Amygdala (tissue), 56 donors: ENCODE data around the gene TECR.
"Not testable (repeated sequence)": the region's sequence is repeated elsewhere in the genome, so short reads cannot be mapped to it uniquely, and the experiment has no call there.

ENCODE experiments used
- DNase-seq, 56 donors: peaks; one replicate each; lab custom pipeline; 2025; lab: John Stamatoyannopoulos, UW

The TECR gene

DNA sequence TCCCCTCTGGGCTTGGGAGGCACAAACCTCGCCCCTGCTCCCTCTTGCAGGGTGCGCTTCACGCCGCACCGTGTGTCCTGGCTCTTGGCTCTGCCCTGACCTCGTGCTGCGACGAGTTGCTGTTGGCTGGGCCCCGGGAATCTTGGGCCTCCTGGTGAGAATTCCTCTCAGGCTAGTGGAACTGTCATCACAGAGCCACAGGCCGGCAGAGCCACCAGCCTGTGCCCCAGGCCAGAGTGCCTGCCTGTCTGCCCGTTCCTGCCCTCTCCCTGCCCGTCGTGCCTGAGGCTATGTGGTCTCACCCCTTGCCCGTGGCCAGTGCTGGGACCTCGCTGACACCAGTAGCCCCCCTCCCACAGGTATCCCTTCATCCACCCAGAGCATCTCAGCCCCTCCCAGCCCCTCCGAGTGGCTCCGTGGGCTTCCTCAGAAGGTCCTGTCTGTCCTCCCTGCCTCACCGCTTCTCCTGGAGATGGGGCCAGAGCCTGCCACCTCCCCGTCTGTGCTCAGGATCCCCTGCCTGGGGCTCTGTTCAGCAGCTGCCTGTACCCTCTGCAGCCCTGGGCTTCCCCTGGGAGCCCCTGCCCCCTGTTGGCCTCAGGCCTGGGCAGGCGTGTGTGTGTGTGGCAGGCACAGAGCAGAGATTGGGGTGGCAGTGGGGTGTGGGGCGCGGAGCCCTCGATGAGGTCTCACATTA, 29.1 kb downstream of the TECR start:
- DNase-seq, result no peak

DNA sequence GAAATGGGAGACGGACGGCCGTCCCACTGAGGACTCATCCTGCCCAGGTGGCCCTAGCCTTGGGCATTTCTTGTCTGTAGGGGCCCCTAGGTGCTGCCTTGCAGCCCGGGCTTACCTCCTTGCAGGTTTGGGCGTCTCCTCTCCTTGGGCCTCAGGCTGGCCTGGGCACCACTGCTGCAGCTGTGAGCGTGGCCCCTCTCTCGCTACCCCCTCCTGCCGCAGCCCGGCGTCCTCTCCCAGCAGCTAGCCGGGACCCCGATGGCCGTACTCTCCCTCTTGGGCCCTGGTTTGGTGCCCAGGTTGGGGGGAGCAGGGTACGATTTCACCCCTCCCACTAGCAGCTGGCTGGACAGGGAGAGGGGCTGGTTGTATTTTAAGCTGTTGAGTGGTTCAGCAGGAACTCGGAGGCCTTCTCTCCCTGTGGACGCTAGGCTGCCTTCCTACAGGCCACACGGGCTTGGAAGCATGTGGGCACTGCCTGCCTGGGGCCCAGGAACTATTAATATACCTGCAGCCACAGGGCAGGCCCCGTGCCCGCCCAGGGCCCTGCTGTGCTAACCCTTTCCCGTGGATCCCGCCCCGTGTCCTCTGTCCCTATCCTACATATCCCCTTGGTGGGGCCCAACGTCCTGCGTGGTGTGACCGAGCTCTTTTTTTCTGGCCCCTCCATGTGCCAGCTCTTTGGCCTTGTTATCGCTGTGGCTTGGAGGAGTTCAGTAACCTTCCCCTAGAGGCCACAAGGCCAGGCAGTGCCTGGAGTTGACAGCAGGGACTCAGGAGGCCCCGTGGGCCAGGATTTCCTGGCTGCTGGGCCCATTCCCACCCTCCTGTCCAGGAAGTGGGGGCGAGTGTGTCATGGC, 30.8 kb downstream of the TECR start:
- no peak for DNase-seq

DNA sequence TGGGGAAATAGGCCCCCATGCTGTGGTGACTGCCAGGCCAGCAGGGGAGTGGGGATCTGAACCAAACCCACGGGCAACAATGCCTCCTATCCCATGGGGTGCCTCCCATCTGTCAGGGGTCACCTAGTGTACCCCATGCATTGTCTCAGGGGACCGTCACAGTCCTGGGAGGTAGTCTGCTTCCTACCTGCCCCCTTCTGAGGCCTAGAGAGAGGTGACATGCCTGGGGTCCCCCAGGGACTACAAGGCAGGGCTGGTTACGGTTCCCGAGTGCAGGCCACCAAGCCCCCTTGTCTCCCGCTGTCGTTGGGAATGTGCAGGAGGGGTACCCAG, 31.3 kb downstream of the TECR start:
- DNase-seq, result no peak

DNA sequence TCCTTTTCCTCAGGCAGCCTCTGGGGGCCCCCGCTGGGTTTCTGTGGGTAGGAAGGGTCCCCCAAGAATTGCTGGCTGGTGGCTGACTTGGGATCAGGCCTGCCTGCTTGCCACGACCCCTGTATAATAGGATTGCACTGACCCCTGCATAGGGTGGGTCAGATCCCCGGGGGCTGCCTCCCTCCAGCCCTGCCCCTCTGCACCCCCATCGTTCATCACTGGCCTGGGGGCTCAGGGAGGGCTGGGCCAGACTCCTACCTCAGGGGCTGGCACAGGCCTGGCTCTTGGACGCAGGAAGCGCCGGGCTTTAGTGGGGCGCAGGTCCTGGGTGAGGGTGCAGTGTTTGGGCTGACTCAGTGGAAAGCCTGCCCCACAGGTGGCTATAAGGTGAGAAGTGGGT, 31.9 kb downstream of the TECR start:
- peak in 1 of 56 donors; percentile 43 for DNase-seq

DNA sequence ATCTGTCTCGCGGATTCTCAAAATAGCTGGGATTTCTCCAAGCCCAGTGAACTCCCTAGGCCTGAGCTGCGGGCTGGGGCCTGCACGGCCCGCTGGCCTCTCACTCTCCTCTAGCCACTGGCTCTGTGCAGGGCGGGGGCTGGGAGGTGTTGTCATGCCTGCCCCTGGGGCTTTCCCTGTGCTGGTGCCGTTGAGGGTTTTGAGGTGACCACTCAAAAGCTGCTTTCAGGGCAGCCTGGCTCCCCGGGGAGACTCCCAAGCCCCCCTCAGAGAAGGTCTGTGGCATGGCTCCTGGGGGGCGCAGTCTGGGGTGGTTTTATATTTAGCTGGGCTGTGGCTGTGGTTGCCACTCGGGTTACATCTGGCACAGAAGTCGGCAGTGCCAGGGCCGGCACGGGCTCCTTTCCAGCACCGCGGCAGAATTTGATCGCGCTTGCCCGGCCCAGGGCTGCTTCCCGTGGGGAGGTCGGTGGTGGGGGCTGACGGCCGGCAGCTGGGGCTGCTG, 32.5 kb downstream of the TECR start:
- DNase-seq, result peak in 41 of 56 donors; percentile 20 to 85 (median 63)

DNA sequence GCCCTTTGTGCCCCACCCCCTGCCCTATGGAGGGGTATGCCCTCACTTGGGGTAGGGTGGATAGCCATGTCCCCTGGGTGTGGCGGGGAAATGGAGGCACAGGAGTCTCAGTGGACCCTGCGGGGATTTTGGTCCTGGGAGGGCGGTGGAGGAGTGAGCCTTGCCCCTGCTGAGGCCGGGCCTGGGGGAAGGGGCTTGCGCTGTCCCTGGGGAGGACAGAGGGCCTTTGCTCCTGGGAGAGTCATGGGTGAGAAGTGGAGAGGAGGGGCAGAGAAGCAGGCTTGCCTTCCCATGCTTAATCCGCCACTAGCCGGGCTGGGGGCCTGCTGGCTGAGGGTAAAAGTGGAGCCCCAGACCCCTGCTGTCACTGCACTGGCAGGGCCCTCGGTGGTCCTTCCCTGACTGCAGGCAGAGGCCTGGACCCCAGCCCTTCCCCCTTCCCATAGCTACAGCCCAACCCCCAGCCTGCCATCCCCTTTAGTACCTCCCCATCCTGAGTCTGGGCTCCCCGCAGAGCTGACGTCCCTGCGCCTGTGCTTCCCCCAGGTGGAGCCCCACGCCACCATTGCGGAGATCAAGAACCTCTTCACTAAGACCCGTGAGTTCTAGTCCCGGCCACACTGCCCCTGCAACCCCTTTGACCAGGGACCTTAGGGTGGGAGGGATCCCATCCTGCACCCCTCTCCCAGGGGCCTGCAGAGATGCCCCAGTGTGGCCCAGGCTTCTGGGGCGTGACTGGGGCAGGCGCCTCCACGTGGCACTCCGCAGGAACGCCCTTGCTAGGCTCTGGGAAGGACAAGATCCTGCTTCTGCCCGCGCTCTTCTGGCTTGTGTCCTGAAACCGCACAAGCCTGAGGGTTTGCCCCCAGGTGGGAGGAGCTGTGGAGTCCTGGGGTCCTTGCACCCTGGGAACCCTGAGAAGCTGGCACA, 33.5 kb downstream of the TECR start:
- DNase-seq, result no peak

DNA sequence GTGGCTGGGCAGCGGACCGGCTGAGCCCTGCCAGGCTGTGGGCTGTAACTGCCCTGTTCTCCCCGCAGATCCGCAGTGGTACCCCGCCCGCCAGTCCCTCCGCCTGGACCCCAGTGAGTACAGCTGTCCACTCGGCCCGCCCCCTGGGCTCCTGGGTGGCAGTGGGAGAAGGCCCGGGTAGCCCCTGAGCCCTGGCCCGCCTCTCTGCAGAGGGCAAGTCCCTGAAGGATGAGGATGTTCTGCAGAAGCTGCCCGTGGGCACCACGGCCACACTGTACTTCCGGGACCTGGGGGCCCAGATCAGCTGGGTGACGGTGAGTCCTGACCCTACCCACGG, 34.2 kb downstream of the TECR start:
- no peak for DNase-seq

DNA sequence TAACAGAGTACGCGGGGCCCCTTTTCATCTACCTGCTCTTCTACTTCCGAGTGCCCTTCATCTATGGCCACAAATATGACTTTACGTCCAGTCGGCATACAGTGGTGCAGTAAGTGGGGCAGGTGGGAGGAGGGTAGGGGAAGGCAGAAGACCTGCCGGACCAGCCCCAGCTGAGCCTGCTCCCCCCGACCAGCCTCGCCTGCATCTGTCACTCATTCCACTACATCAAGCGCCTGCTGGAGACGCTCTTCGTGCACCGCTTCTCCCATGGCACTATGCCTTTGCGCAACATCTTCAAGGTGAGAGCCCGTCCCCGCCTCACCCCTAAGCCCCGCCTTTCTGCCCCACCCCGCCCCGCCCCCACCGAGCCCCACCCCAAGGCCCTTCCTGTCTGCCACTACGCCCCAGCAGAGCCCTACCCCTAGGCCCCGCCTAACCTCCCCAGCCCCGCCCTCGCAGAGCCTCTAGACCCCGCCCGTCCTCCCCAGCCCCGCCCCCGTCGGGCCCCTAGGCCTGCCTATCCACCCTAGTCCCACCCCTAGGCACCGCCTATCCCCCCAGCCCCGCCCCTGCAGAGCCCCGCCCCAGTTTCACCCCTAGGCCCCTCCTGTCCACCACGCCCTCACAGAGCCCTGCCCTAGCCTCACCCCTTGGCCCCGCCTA, 34.7 kb downstream of the TECR start:
- DNase-seq, result peak in 3 of 56 donors; percentile 13 to 56 (median 34)

DNA sequence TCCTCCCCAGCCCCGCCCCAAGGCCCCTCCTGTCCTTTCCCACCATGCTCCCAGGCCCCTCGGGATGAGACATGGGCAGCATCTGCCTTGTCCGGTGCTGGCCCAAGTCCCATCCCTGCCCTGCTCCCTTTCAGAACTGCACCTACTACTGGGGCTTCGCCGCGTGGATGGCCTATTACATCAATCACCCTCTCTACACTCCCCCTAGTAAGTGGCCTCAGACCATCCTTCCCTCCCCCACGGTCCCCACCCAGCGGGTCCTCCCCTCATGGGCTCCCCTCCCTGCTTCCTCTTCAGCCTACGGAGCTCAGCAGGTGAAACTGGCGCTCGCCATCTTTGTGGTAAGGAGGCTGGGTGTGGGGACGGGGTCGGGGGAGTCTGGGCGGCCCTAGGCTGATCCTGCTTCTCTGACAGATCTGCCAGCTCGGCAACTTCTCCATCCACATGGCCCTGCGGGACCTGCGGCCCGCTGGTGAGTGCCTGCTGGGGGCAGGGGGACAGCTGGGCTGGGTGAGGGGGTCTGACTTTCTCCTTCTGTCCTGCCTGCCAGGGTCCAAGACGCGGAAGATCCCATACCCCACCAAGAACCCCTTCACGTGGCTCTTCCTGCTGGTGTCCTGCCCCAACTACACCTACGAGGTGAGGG, 35.4 kb downstream of the TECR start:
- DNase-seq, result not testable (repeated sequence)

DNA sequence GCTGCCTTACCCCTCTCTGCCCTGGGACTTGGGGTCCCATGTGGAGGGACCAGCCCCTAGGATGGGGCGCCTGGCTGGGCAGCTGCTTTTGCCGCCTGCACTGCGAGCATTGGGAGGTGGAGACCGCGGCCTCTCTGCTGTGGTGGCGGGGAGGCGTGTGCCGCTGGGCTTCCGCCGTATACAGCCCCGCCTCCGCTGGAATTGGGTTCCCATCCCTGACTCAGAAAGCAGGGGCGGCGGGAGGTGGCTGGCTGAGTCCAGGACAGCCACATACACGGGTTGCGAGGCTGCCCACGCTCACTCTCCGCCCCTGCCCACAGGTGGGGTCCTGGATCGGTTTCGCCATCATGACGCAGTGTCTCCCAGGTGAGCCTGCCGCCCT, 35.9 kb downstream of the TECR start:
- DNase-seq, result peak in 8 of 56 donors; percentile 19 to 36 (median 26)

DNA sequence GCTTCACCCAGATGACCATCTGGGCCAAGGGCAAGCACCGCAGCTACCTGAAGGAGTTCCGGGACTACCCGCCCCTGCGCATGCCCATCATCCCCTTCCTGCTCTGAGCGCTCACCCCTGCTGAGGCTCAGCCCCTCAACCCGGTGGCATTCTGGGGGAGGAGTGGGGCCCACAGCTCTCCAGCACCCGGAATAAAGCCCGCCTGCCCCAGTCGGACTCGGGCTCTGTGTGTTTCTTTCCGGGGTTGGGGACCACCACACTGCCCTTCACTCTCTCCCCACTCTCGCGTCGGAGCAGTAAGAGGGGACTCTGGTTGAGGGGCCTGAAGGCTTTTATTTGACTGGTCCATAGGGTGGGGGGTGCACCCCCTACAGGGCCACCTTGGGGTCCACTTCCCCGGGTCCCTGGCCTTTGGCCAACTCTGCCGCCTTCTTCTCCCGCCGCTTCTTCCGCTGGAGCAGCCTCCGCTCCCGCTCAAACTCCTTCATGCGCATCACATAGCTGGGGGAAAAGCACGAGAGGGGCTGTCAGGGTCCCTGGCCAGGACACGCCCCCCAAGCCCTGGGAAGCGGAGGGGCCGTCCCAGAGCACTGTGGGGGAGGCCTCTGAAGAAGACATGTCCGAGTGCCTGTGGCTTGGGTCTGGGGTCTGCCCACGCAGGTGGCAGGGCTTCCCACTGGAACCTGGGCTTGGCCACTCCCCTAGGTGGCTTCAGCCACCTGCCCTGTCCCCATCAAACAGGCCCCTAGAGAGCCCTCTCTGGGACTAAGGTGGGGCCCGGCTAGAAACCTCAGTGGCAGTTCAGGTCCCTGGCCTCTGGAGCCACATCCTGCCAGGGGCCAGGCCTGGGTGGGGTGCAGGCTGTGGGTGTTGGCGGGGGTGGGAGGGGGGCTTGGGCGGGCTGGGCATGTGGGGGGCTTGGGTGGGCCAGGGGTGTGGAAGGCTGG, 36.6 kb downstream of the TECR start:
- DNase-seq, result no peak

DNA sequence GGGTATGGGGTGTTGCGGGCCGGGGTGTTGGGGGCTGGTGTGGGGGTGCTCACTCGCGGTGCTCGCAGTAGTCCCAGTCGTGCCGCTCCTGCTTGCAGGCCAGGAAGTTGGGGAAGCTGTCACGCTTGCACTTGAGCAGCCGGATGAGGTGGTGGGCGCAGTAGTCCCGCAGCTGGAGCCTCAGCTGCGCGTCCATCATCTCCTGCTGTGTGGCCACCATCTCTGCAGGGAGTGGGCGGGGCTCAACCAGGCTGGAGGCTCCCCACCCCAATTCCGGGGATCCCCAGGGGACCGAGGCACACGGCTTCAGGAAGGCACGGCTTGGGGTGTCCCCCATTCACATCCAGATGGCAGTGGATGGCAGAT, 37.3 kb downstream of the TECR start:
- no peak for DNase-seq

DNA sequence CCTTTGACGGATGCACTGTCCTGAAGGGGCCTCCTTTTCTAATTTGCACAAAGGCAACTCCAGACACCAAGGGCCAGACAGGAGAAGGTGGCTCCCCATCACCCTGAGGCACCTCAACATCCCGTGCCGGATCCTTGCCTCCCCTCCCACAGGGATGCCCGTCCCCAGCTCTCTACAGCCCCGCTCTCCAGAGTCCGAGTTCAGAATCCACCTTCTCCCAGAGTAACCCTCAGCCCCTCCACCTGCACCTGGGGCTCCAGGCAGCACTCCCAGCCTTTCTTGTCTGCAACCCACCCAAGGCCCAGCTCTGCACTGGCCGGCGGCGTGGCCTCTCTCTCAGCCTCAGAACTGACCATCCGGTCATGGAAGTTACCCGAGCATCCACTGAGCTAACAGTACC, 37.7 kb downstream of the TECR start:
- no peak for DNase-seq

DNA sequence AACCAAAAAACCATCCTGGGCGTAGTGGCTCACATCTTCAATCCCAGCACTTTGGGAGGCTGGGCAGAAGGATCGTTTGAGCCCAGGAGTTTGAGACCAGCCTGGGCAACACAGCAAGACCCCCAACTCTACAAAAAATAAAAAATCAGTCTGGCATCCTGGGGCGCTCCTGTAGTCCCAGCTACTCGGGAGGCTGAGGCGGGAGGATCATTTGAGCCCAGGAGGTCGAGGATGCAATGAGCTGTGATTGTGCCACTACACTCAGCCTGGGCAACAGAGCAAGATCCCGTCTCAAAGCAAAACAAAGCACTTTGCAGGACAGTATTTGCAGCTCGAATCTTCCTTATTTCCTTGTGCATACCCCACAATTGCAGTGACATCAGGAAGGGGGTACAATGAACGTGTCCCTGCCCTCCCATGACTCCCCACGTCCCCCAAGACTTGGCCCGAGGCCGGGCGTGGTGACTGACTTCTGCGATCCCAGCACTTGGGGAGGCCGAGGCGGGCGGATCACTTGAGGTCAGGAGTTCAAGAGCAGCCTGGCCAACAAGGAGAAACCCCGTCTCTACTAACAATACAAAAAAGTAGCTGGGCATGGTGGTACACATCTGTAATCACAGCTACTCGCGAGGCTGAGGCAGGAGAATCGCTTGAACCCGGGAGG, 41.6 kb downstream of the TECR start:
- no peak for DNase-seq

DNA sequence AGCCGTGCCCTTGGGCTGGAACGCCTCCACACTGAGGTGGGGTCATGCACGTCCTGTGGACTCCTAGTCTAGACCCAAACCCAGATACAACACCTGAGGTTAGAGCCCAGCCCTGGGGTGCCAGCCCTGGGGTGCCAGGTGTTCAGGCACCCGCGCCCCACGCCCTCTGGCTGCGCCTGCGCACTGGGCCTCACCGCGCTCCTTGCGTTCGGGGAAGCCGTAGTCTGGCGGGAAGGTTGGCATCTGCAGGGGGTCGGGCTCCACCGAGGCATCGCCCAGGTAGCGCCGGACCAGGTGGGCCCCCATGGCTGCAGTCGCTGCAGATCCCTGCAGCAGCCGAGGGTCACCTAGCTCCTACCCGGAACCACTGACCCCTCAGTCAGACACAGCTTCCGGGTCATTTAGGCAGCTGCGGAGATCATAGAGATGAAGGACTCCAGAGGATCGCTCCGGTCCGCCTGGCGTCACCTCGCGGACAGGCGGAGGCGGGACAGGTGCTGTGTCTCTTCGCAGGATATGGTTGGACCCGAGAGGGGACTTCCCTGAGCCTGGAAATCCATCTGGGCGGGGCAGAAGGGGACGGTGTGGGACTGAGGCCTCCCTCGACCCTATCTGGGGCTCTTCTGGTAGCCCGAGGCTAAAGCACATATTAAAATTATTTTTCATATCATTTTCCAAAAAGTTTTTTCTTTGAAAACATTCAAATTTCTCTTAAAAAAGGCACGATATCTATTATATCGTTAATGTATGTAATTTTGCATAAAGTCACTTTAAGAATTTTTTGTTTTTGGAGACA, 42.5 kb downstream of the TECR start, which contains the start of gene NDUFB7:
Gene NDUFB7, minus strand, starts transcription at position 372 of the 796 bp plus-strand sequence. Its CDS starts 66 bp downstream, at position 306.
- DNase-seq, result peak; percentile 54 to 96 (median 88)

DNA sequence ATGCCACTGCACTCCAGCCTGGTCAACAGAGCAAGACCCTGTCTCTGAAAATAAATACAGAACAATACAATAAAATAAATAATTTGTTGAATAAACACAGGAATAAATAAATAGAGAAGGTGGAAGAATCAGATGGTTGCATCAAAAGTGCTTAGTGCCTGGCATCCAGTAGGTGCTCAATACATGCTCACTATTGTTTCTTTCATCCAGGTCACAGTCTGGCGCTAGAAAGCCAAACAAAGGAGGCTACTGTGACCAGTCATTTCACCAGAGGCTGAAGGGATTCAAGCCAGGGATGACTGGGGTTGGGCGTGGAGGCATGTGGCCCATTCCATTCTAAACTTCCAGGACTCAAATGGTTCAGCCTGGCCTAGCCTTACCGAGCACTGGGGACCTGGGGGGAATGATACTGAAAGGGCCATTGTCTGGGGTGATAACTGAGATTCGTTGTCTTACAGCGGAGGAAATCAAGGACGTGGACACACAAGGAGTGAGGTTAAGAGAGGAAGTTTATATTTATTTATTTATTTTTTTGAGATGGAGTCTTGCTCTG, 46.1 kb downstream of the TECR start:
- DNase-seq, result no peak

DNA sequence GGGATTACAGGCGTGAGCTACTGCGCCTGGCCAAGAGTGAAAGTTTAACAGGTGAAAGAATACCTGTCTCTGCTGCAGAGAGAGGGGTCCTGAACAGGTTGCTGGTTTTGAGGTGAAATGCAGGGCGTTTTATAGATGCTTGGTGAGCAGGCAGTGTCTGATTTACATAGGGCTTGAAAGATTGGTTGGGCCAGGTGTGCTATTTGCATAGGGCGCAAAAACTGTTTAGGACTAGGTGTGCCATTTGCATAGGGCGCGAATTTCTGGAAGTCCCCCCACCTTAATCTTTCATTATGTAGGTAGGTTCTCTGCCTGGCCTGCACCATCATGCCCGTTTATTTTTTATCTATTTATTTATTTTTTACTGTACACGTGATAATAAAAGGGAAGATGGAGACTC, 47.0 kb downstream of the TECR start:
- DNase-seq, result no peak
